GM19193 (cell line): ENCODE results near the gene CDYL2.

Experiments
- POLR2A ChIP-seq: IDR thresholded peaks from 4 replicates; pipeline ENCODE4 v1.6.1; 2011; ENCODE audit not compliant: insufficient read depth, insufficient read length; ENCODE audit errors: extremely low read depth

Gene CDYL2

GRCh38 chr16:80682421-80683070 is 121.9 kb downstream of the CDYL2 start:
- TF ChIP-seq POLR2A: no peak

- TF ChIP-seq POLR2A: no peak
Measured at GRCh38 chr16:80681436-80681835, 123.0 kb downstream of the CDYL2 start.

GRCh38 chr16:80680839-80681238 is 123.6 kb downstream of the CDYL2 start:
- no peak for TF ChIP-seq POLR2A

- no peak for TF ChIP-seq POLR2A
Measured at GRCh38 chr16:80680046-80680445, 124.4 kb downstream of the CDYL2 start.

GRCh38 chr16:80674884-80675283 is 129.5 kb downstream of the CDYL2 start:
- no peak for TF ChIP-seq POLR2A

- TF ChIP-seq POLR2A: no peak
Measured at GRCh38 chr16:80672379-80672778, 132.0 kb downstream of the CDYL2 start.

- TF ChIP-seq POLR2A: no peak
Measured at GRCh38 chr16:80671281-80671849, 133.0 kb downstream of the CDYL2 start.

- no peak for TF ChIP-seq POLR2A
Measured at GRCh38 chr16:80670170-80670865, 134.1 kb downstream of the CDYL2 start.

GRCh38 chr16:80669673-80670072 is 134.7 kb downstream of the CDYL2 start:
- TF ChIP-seq POLR2A: no peak

GRCh38 chr16:80667925-80668324 is 136.5 kb downstream of the CDYL2 start:
- no peak for TF ChIP-seq POLR2A

- TF ChIP-seq POLR2A: no peak
Measured at GRCh38 chr16:80667251-80667560, 137.2 kb downstream of the CDYL2 start.

- TF ChIP-seq POLR2A: no peak
Measured at GRCh38 chr16:80666378-80667250, 137.8 kb downstream of the CDYL2 start.

- TF ChIP-seq POLR2A: no peak
Measured at GRCh38 chr16:80665356-80665755, 139.0 kb downstream of the CDYL2 start.

- TF ChIP-seq POLR2A: no peak
Measured at GRCh38 chr16:80664786-80665185, 139.6 kb downstream of the CDYL2 start.

- no peak for TF ChIP-seq POLR2A
Measured at GRCh38 chr16:80664226-80664625, 140.2 kb downstream of the CDYL2 start.

- no peak for TF ChIP-seq POLR2A
Measured at GRCh38 chr16:80663078-80663477, 141.3 kb downstream of the CDYL2 start.

GRCh38 chr16:80659865-80660264 is 144.5 kb downstream of the CDYL2 start:
- no peak for TF ChIP-seq POLR2A
